HG03095 (cell line): ENCODE data around the gene LSM14A.
"Not testable (repeated sequence)": the region's sequence is repeated elsewhere in the genome, so short reads cannot be mapped to it uniquely, and the experiment has no call there.

Experiments used
- ATAC-seq: cut with Tn5 transposase; IDR thresholded peaks from one replicate; pipeline ENCODE4 v1.9.1; 2021; ENCODE audit warnings: moderate library complexity; ENCODE audit not compliant: unreplicated experiment

Gene LSM14A

DNA sequence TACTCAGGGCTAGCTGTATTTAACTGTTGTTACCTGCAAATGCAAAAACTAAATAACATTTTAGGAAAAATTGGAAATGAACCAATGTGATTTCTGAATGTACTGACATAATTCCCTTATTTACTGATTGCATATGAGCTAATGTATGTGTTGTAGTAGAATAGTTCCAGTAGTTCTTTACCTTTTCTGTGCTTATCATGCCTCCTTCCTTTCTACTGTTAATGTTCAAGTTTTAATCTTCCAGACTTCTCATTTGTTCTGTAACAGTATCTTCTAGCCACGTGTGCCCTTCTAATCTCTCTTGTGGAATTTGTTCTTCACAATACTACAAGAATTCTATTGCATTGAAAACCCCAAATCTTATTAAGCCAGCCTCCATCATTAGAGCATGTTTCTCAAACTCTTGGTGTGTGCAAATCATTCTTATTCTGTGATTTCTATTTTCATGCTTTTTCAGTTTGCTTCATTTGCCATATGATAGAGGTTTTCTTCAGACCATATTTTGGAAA is 17.7 kb downstream of the LSM14A start:
- ATAC-seq: no peak

DNA sequence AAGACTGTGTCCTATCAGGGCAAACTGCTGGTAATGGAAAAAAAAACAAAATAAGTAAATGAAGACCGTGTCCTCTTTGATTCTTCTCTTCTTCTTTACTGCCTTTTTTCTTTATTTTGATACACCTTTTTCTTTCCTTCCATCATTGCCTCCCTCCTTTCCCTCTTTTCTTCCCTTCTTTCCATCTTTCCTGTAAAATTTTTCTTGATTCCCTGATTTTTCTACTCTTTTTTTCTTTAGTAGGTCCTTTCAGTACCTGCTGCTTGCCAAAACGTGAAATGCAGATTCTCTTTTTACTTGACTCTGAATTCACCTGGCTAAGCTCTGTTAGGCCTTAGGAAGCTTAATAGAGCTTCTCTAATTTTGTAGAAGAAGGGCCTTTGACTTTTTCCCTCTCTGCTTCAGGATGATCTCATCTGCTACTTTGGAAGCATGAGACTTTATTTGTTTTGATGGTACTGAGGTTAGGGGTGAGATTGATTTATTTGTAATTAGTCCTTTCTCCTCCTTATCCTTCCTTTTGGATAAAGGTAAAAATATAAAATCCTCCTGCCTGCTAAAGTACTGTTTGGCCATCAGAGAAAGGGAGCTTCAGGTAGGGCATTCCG is 19.2 kb downstream of the LSM14A start:
- no peak for ATAC-seq

DNA sequence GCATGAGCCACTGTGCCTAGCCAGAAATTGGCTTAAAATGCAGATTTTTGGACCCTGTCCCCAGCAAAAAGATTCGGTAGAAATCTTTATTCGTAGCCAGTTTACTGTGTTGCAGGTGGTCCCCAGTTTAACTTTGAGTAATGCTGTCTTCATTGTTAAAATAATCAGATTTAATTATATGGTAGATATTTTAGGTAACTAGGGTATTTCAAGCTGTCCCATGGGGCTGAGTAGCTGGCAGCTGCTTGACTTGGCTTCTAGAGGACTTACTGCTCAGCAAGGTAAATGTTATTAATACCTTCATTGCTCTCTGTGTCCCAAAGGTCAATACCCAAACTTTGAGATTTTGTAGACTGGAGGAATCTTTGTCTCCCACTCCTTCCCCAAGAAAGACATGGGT is 21.1 kb downstream of the LSM14A start:
- ATAC-seq: no peak

- ATAC-seq: no peak
Observed at GRCh38 chr19:34193876-34194275, 21.6 kb downstream of the LSM14A start.

DNA sequence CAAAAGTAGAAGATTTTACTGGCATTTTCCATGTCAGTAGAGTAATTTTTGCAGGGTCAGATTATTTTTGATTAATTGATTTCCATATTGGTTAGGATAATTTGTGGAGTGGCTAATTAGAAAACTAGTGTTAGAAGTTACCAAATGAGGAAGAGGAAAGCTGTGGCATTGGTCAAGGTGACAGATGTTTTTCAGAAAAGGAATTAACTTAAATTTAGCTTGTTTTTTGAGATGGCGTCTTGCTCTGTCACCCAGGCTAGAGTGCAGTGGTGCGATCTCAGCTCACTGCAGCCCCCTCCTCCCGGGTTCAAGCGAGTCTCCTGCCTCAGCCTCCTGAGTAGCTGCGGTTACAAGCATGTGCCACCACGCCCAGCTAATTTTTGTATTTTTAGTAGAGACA is 28.8 kb downstream of the LSM14A start:
- ATAC-seq: no peak

DNA sequence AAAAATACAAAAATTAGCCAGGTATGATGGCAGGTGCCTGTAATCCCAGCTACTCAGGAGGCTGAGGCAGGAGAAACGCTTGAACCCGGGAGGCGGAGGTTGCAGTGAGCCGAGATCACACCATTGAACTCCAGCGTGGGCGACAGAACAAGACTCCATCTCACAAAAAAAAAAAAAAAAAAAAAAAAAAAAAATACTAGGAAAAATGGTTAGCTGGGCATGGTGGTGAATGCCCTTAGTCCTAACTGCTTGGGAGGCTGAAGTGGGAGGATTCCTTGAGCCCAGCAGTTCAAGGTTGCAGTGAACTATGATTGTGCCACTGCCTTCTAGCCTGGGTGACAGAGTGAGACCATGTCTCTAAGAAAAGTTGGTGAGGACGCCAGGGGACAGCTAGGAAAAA is 33.0 kb downstream of the LSM14A start:
- not testable (repeated sequence) for ATAC-seq

DNA sequence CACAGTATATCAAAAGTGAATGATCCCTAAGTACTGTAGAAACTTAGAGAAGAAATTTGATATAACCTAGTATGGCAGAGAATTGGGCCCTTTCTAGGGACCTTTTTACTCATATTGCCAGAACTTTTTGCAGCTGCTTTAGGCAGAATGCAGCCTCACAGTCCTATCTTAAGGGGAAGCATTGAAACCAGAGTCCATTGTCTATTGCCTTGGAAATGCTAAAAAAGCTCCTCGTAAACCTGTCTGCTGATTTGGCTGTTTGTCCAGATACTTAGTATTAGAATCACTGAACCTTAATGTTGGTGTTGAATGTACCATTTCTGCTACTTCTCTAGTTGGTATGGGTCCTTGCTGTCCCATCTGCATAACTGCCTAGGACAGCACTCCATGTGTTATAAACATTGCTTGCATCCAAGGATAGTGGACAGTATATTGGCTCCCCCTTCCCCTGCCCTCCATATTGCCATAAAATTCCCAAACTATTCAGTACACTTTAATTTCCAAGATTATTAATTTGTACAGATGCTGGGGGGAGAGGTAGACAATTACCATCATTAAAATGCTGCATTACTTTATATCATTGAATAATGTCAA is 36.1 kb downstream of the LSM14A start:
- no peak for ATAC-seq

DNA sequence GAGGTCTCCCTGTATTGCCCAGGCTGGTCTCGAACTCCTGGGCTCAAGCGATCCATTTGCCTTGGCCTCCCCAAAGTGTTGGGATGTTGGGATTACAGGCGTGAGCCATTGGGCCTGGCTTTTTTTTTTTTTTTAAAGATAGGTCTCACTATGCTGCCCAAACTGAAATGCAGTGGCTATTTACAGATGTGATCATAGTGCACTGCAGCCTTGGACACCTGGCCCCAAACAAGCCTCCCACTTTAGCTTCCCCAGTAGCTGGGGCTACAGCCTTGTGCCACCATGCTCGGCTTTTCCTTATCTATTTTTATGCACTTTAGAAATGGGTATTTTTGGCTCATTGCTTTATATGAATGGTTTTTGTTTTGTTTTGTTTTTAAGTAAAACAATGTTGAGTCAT is 37.4 kb downstream of the LSM14A start:
- ATAC-seq: no peak

DNA sequence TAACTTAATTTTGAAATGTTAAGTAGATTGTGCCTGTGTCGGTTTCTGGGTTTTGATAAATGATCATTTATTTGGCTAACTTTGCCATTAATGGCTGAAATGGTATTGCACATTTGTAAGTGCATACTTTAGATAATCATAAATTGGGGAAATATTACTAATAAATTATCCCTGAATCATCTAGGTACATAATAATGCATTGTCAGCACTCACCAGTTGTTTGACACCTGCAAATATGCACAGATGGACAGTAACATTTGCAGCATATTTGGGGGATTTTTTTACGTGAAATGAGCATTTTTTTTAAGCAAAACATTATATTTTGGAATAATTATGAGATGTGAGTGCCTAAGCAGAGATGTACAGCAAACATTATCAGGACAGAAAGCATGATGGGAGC is 41.0 kb downstream of the LSM14A start:
- ATAC-seq: no peak

GRCh38 chr19:34214040-34214439 is 41.7 kb downstream of the LSM14A start:
- no peak for ATAC-seq

GRCh38 chr19:34215006-34215665 is 42.8 kb downstream of the LSM14A start:
- no peak for ATAC-seq

- no peak for ATAC-seq
Observed at GRCh38 chr19:34215666-34216038, 43.3 kb downstream of the LSM14A start.

DNA sequence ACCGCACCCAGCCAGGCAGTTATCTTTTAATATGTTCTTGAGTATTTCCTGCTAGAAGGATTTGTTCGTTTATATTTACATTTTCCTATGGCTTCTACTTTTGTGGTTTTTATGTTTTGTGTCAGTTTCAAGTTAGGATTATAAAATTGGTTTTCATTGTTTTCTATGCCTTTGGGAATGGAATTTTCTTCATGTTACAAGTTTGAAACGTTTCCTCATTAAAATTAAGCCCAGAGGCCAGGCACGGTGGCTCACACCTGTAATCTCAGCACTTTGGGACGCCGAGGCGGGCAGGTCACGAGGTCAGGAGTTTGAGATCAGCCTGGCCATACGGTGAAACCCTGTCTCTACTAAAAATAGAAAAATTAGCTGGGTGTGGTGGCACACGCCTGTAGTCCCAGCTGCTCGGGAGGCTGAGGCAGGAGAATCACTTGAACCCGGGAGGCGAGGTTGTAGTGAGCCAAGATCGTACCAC is 44.5 kb downstream of the LSM14A start:
- not testable (repeated sequence) for ATAC-seq

DNA sequence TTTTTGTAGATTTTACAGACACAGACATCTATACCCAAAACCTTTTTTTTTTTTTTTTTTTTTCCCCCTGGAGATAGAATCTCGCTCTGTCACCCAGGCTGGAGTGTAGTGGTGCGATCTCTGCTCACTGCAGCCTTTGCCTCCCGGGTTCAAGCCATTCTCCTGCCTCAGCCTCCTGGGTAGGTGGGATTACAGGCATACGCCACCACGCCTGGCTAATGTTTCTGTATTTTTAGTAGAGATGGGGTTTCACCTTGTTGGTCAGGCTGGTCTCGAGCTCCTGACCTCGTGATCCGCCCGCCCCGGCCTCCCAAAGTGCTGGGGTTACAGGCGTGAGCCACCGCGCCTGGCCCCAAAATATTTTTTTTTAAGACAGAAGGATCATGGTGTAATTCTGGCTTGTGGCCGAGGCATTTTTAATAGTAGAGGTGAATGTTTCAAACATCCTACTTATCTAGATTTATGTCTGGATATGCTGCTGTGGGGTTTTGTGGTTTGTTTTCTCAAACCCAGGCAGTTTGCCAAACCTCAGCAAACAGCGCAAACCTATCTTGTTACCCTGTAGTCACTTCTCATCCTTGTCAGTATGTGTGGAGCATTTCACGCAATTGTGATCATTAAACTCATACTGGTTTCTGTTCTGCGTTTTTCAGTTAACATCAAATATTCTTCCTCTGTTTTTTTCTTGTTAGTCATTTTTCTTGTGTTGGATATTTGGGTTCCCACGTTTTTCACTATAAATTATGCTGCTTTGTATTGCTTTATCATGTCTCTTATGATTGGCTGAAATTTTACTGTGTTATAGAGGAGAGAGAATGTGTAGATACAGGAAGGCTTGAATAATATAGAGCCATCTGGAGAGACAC is 45.9 kb downstream of the LSM14A start:
- ATAC-seq: no peak

- ATAC-seq: no peak
Observed at GRCh38 chr19:34218818-34219164, 46.5 kb downstream of the LSM14A start.

- no peak for ATAC-seq
Observed at GRCh38 chr19:34220472-34221063, 48.3 kb downstream of the LSM14A start.

DNA sequence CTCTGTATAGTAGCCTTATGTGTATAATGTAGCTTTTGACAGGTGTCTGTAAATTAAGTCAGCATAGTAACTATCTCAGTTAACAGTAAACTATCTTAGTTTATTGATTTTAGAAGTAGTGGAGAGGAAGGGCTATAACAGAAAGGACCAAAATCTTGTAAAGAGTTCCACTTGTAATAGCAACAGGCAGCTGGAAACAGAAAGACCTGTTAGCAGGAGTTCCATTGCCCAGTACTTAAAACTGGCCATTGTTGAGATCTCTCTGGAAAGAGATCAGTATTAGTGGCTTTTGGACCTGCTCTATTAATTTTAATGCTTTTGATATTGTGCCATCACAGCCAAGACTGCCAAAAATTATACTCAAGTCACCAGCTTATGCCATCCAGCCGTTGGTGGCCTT is 50.1 kb downstream of the LSM14A start:
- no peak for ATAC-seq

GRCh38 chr19:34224996-34225658 is 52.8 kb downstream of the LSM14A start:
- ATAC-seq: no peak

DNA sequence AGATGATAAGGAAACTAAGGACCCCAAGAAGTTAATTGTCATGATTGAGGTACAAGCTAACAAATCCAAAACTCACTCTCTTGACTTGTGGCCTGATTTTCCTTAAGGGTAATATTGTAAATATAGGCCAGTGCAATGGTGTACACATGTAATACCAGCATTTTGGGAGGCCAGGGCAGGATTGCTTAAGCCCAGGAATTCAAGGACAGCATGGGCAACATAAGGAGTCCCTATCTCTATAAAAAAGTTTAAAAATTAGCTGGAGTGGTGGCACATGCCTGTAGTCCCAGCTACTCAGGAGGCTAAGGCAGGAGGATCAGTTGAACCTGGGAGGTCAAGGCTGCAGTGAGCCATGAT is 53.3 kb downstream of the LSM14A start:
- no peak for ATAC-seq

GRCh38 chr19:34226036-34226435 is 53.7 kb downstream of the LSM14A start:
- no peak for ATAC-seq

- no peak for ATAC-seq
Observed at GRCh38 chr19:34228347-34228746, 56.0 kb downstream of the LSM14A start.
